PFSK-1 (cell line): ENCODE measurements around the gene LEP.
A peak's percentile ranks its signal among the peaks of the same experiment; 100 is the strongest.

Experiments
- FOXP2 ChIP-seq: optimal IDR thresholded peaks from 2 replicates; pipeline ENCODE3; 2011; ENCODE audit warnings: borderline replicate concordance, control low read depth, inconsistent platforms; ENCODE audit not compliant: insufficient read depth; ENCODE audit errors: extremely low read length, extremely low read depth
- POLR2AphosphoS5 ChIP-seq: IDR thresholded peaks from 2 replicates; pipeline ENCODE4 v1.6.1; 2012; ENCODE audit warnings: low read depth, mild to moderate bottlenecking, control low read depth, low read length, moderate library complexity
- REST ChIP-seq, 2 experiments: IDR thresholded peaks; 2 replicates each; pipeline versions ENCODE4 v1.6.1 to v1.8.0; 2011 to 2012; ENCODE audit warnings: low read depth in 2 of 2, low read length in 2 of 2, control low read depth in 1 of 2, inconsistent platforms in 1 of 2, mild to moderate bottlenecking in 1 of 2, moderate library complexity in 1 of 2; ENCODE audit not compliant: insufficient read depth in 1 of 2
- SIN3A ChIP-seq: IDR thresholded peaks from 2 replicates; pipeline ENCODE4 v1.6.1; 2012; ENCODE audit warnings: mild to moderate bottlenecking, low read length, moderate library complexity, borderline replicate concordance; ENCODE audit not compliant: insufficient read depth
- TAF1 ChIP-seq: IDR thresholded peaks from 2 replicates; pipeline ENCODE4 v1.6.1; 2012; ENCODE audit warnings: low read length, control low read depth, borderline replicate concordance; ENCODE audit not compliant: insufficient read depth

Gene LEP

GRCh38 chr7:128235471-128235870, 5.6 kb upstream of the LEP start:
- no peak for TF ChIP-seq TAF1
- no peak for TF ChIP-seq POLR2AphosphoS5
- TF ChIP-seq FOXP2: no peak
- no peak for TF ChIP-seq REST (IDR thresholded peaks at IDR 0.05; ENCODE audit: insufficient read depth in 1 of 2, low read depth in 2 of 2, low read length in 2 of 2)
- no peak for TF ChIP-seq SIN3A

- TF ChIP-seq POLR2AphosphoS5: no peak
- peak; percentile 85 for TF ChIP-seq FOXP2
These were observed 4.0 kb upstream of the LEP start for GRCh38 chr7:128236924-128237586.

GRCh38 chr7:128242661-128243060, 1.6 kb downstream of the LEP start:
- TF ChIP-seq FOXP2: no peak
- no peak for TF ChIP-seq REST (IDR thresholded peaks at IDR 0.05; ENCODE audit: insufficient read depth in 1 of 2, low read depth in 2 of 2, low read length in 2 of 2)
- no peak for TF ChIP-seq SIN3A
- TF ChIP-seq POLR2AphosphoS5: no peak
- TF ChIP-seq TAF1: no peak

GRCh38 chr7:128243273-128243672, 2.2 kb downstream of the LEP start:
- no peak for TF ChIP-seq FOXP2
- TF ChIP-seq SIN3A: no peak
- TF ChIP-seq TAF1: no peak
- no peak for TF ChIP-seq POLR2AphosphoS5
- TF ChIP-seq REST (IDR thresholded peaks at IDR 0.05; ENCODE audit: insufficient read depth in 1 of 2, low read depth in 2 of 2, low read length in 2 of 2): no peak

- TF ChIP-seq TAF1: no peak
- no peak for TF ChIP-seq SIN3A
- no peak for TF ChIP-seq POLR2AphosphoS5
- TF ChIP-seq FOXP2: no peak
- TF ChIP-seq REST (IDR thresholded peaks at IDR 0.05; ENCODE audit: insufficient read depth in 1 of 2, low read depth in 2 of 2, low read length in 2 of 2): no peak
These were observed 3.8 kb downstream of the LEP start for GRCh38 chr7:128244861-128245260.
